Peyer's patch (tissue), 4 donors: Measurements from ENCODE around the gene ANKRD13C. TPM values are rescaled to one million over a fixed set of nuclear protein-coding genes. Genes with fewer than 3 reads are reported as not detected.

Experiments
- DNase-seq, 3 donors: peaks; one replicate each; pipeline ENCODE4 v3.0.0-alpha.2; 2017 to 2019
- H3K27ac ChIP-seq, 4 donors: fragments of 200-600 bp; sonication (generic); one replicate each; pipeline ENCODE4 v1.5.1; 2016 to 2019
- H3K27me3 ChIP-seq, 2 donors: fragments of 200-600 bp; sonication (generic); one replicate each; pipeline ENCODE4 v1.5.1; 2019
- H3K36me3 ChIP-seq, 3 donors: fragments of 200-600 bp; sonication (generic); one replicate each; pipeline ENCODE4 v1.5.1; 2016 to 2019
- H3K4me1 ChIP-seq, 4 donors: fragments of 200-600 bp; sonication (generic); one replicate each; pipeline ENCODE4 v1.5.1; 2016 to 2019
- H3K4me3 ChIP-seq, 4 donors: fragments of 200-600 bp; sonication (generic); 1 replicate in 3 of 4; 2 replicates in 1 of 4; pipeline ENCODE4 v1.5.1; 2016 to 2019; ENCODE audit warnings: mild to moderate bottlenecking in 1 of 4
- H3K9me3 ChIP-seq, 4 donors: fragments of 200-600 bp; sonication (generic); one replicate each; pipeline ENCODE4 v1.5.1; 2016 to 2019; ENCODE audit warnings: mild to moderate bottlenecking in 1 of 4
- CTCF ChIP-seq, 6 experiments: fragments of 450-650 bp in 4 of 6; fragments of 200-600 bp in 2 of 6; sonication (generic) in 1 of 6; IDR thresholded peaks; one replicate each; pipeline ENCODE4 v1.5.1; 2017 to 2019; ENCODE audit warnings: antibody characterized with exemption in 6 of 6, mild to moderate bottlenecking in 3 of 6, moderate library complexity in 1 of 6
- POLR2A ChIP-seq, 2 donors: fragments of 450-650 bp; IDR thresholded peaks; one replicate each; pipeline ENCODE4 v1.5.1; 2017; ENCODE audit warnings: antibody characterized with exemption in 2 of 2, mild to moderate bottlenecking in 2 of 2, moderate library complexity in 2 of 2
- total RNA-seq, 4 donors: library from RNA; depleted of rRNA; stranded (reverse); fragments of >200 nt; gene quantifications; one replicate each; pipeline ENCODE4 v1.1.0, GENCODE V29; 2016

The ANKRD13C gene
- total RNA-seq, 4 donors from 2014 or later, result 21.2 to 52.0 (median 23.9) TPM

- Histone ChIP-seq H3K36me3 (peaks cover 0 to 7% (median 0%) of the 10 kb centered on the region in 3 donors), H3K27me3 (no peaks in the 10 kb centered on the region), H3K9me3 (no peaks in the 10 kb centered on the region), H3K27ac (no peak overlapping the region), H3K4me3 (no peak overlapping the region), H3K4me1 (peaks cover 0 to 14% (median 7%) of the 10 kb centered on the region in 4 donors)
- TF ChIP-seq CTCF (IDR thresholded peaks at IDR 0.05) (no peak), POLR2A (IDR thresholded peaks at IDR 0.05) (no peak)
- DNase-seq, result no peak
Observed at GRCh38 chr1:70210820-70211219, 143.7 kb downstream of the ANKRD13C start.

Other genes starting within 250 kb of the ANKRD13C start
- 10 to 100 TPM; 12.5 to 26.6 (median 18.5) TPM for gene LRRC40, start 149.1 kb downstream of the ANKRD13C start, total RNA-seq
- 1,000 to 10,000 TPM in 1 of 4 donors, 100 to 1,000 TPM in 3; 130 to 1,005 (median 204) TPM for gene SRSF11, start 133.3 kb downstream of the ANKRD13C start, total RNA-seq
- gene CTH, start 56.5 kb upstream of the ANKRD13C start, total RNA-seq, result 1 to 10 TPM; 1.7 to 4.4 (median 2.8) TPM